B cell (primary cell): Measurements from ENCODE around the gene MYBPHL.

Experiments used
- EZH2 ChIP-seq: IDR thresholded peaks from 2 replicates; pipeline ENCODE4 v1.6.1; 2012; ENCODE audit warnings: borderline replicate concordance, low read depth, mild to moderate bottlenecking, moderate library complexity, low read length; ENCODE audit not compliant: insufficient read depth, poor library complexity, severe bottlenecking
- TF ChIP-seq, protein P1 (sequence below): fragments of 200-600 bp; IDR thresholded peaks from one replicate; pipeline ENCODE4 v1.8.0; 2022; ENCODE audit warnings: antibody characterized with exemption, mild to moderate bottlenecking

DNA sequence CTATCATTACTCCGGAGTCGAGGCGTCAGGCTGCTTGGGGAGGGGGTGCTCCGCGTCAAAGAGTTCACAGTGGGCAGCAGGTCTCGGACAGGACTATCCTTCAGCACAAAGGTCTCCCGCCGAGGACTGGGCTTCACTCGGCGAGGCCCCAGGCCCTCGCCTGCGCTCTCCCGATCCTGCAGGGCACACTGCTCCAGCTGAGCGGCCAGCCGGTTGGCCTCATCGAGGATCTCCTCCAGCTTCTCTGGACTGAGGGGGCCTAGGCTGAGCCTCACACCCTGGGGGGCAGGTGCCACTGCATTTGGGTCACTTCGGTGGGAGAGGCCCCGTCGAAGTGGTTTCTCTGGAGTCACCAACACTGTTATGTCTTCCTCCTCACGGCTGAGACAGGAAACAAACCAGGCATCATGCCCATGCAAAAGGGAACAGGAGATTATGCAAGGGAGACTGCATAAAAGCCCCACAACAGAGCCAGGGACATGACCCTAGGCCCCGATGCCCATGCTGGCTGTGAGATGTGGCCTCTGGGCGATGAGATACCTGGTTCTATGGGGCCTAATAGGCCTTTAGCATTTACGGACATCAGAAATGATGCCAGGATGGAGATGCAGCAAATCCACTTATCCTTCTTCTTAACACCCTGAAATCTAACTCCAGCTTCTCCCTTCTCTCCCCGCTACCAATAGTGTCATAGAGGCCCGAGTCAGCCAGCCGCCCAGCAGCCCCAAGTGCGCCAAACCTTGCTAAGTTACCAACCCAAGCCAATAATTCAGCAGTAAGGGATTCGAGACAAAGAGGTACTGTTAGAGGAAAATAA, 24.9 kb downstream of the MYBPHL start:
- TF ChIP-seq, protein P1, sequence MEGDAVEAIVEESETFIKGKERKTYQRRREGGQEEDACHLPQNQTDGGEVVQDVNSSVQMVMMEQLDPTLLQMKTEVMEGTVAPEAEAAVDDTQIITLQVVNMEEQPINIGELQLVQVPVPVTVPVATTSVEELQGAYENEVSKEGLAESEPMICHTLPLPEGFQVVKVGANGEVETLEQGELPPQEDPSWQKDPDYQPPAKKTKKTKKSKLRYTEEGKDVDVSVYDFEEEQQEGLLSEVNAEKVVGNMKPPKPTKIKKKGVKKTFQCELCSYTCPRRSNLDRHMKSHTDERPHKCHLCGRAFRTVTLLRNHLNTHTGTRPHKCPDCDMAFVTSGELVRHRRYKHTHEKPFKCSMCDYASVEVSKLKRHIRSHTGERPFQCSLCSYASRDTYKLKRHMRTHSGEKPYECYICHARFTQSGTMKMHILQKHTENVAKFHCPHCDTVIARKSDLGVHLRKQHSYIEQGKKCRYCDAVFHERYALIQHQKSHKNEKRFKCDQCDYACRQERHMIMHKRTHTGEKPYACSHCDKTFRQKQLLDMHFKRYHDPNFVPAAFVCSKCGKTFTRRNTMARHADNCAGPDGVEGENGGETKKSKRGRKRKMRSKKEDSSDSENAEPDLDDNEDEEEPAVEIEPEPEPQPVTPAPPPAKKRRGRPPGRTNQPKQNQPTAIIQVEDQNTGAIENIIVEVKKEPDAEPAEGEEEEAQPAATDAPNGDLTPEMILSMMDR: no peak
- no peak for TF ChIP-seq EZH2
